ENCODE measurements around the gene NPC2. TPM values are rescaled to one million over a fixed set of nuclear protein-coding genes. Genes with fewer than 3 reads are reported as not detected.

Gene NPC2
- total RNA-seq, 1 donor from 2014 or later = 281 TPM

GRCh38 chr14:74503291-74503937, 10.3 kb upstream of the NPC2 start:
- TF ChIP-seq, protein P1, sequence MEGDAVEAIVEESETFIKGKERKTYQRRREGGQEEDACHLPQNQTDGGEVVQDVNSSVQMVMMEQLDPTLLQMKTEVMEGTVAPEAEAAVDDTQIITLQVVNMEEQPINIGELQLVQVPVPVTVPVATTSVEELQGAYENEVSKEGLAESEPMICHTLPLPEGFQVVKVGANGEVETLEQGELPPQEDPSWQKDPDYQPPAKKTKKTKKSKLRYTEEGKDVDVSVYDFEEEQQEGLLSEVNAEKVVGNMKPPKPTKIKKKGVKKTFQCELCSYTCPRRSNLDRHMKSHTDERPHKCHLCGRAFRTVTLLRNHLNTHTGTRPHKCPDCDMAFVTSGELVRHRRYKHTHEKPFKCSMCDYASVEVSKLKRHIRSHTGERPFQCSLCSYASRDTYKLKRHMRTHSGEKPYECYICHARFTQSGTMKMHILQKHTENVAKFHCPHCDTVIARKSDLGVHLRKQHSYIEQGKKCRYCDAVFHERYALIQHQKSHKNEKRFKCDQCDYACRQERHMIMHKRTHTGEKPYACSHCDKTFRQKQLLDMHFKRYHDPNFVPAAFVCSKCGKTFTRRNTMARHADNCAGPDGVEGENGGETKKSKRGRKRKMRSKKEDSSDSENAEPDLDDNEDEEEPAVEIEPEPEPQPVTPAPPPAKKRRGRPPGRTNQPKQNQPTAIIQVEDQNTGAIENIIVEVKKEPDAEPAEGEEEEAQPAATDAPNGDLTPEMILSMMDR (conservative IDR thresholded peaks at IDR 0.05; ENCODE audit: low read depth, low read length) = no peak
- no peak overlapping the region for H3K4me3 ChIP-seq (ENCODE audit: low read depth, low read length)
- DNase-seq (ENCODE audit: low read depth) = no peak

DNA sequence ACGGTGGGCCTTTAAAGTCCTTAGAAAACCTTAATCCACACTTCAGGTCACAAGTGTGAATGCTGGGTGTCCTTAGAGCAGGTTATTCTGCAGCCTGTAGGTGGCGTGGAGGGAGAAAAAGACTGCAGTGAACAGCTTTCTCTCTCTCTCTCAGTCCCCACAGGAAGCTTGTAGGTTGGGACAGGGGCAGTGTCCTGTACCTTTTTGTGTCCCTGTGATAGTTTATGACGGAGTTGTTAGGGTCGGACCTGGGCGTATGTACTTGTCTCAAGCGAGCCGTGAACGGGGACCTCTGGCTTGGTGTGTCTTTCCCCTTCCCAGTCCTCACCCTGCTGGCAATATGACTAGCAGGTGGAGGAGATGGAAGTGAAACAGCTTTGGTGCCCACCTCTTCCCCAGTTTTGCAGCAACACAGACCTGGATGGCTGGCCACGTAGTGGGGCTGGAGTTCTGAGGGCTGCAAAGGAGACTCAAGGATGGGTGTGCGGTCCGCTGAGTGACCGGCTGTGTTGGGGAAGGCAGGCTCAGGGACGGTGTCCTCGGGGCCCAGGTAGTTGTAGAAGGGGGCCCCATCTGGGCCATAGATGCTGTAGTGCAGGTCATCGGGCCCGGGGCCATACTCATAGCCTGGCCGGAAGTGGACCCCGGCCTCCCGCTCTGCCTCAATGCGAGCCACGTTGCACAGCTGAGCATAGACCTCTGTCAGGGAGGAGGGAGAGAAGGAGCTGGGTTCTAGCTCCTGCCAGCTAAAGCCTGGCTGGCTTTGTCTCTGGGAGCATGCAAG, 9.3 kb upstream of the NPC2 start:
- H3K4me3 ChIP-seq (ENCODE audit: low read depth, low read length) = no peak overlapping the region
- no peak for DNase-seq (ENCODE audit: low read depth)
- TF ChIP-seq, protein P1 (conservative IDR thresholded peaks at IDR 0.05; ENCODE audit: low read depth, low read length) = peak; percentile 68

- TF ChIP-seq, protein P1 (conservative IDR thresholded peaks at IDR 0.05; ENCODE audit: low read depth, low read length) = no peak
- DNase-seq (ENCODE audit: low read depth) = no peak
- no peak overlapping the region for H3K4me3 ChIP-seq (ENCODE audit: low read depth, low read length)
These were observed 8.6 kb upstream of the NPC2 start for GRCh38 chr14:74501691-74502090.

- no peak overlapping the region for H3K4me3 ChIP-seq (ENCODE audit: low read depth, low read length)
- no peak for DNase-seq (ENCODE audit: low read depth)
- TF ChIP-seq, protein P1 (conservative IDR thresholded peaks at IDR 0.05; ENCODE audit: low read depth, low read length) = peak; percentile 78
These were observed 8.1 kb upstream of the NPC2 start for GRCh38 chr14:74501135-74501614.

- DNase-seq (ENCODE audit: low read depth) = no peak
- H3K4me3 ChIP-seq (ENCODE audit: low read depth, low read length) = no peak overlapping the region
- TF ChIP-seq, protein P1 (conservative IDR thresholded peaks at IDR 0.05; ENCODE audit: low read depth, low read length) = no peak
These were observed 7.5 kb upstream of the NPC2 start for GRCh38 chr14:74500417-74501134.

- TF ChIP-seq, protein P1 (conservative IDR thresholded peaks at IDR 0.05; ENCODE audit: low read depth, low read length) = no peak
- no peak overlapping the region for H3K4me3 ChIP-seq (ENCODE audit: low read depth, low read length)
- no peak for DNase-seq (ENCODE audit: low read depth)
These were observed 2.3 kb upstream of the NPC2 start for GRCh38 chr14:74495356-74495755.

Data from epithelial cell of proximal tubule (primary cell).